ENCODE results near the gene GEN1.

GEN1 gene, protein sequence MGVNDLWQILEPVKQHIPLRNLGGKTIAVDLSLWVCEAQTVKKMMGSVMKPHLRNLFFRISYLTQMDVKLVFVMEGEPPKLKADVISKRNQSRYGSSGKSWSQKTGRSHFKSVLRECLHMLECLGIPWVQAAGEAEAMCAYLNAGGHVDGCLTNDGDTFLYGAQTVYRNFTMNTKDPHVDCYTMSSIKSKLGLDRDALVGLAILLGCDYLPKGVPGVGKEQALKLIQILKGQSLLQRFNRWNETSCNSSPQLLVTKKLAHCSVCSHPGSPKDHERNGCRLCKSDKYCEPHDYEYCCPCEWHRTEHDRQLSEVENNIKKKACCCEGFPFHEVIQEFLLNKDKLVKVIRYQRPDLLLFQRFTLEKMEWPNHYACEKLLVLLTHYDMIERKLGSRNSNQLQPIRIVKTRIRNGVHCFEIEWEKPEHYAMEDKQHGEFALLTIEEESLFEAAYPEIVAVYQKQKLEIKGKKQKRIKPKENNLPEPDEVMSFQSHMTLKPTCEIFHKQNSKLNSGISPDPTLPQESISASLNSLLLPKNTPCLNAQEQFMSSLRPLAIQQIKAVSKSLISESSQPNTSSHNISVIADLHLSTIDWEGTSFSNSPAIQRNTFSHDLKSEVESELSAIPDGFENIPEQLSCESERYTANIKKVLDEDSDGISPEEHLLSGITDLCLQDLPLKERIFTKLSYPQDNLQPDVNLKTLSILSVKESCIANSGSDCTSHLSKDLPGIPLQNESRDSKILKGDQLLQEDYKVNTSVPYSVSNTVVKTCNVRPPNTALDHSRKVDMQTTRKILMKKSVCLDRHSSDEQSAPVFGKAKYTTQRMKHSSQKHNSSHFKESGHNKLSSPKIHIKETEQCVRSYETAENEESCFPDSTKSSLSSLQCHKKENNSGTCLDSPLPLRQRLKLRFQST

DNA sequence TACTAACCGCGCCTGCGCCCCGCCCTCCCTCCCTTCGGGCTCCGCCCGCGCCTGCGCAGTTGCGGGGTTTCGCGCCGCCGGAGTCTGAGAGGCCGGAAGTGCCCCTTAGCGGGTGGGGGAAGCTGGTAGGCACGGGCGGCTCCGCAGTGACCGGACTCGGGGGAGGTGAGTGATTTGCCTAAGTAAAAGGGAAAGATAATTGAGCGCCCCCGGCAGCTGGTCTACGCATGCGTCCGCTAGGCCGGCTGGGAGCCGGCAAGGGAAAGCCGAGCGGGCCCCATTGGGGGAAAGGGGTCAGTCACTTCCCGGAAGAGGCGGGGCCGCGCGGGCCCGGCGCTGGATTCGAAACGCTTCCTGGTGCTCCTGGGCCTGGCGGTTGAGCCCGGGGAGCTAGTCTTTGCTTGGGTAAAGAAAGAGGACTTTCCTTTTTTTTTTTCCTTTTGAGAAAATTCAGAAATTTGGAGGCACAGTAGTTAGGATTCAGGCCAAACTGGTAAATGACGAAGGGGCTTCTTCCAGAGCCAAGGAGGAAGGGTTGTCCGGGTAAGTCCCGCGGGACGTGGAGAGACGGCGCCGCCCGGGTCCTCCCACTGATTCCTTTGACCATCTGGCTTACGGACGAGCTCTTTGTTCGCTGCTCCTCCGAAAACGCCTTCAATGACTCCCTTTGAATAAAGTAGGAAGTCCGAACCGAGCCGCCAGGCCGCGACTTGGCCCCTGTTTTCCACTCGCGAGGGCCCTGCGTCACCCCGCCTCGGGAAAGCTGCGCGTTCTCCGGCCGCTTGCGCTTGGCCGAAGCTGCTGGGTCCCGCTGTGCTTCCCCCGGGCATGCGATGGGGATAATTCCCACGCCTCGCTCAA, at the start of gene GEN1, which contains the start of gene SMC6:
Gene GEN1, plus strand, starts transcription at position 336 of the 861 bp plus-strand sequence. CDS start 5,806 bp downstream, outside the sequence.
Gene SMC6, minus strand, starts transcription at position 8 of the 861 bp plus-strand sequence. CDS start 7,864 bp downstream, outside the sequence.
- DNase-seq: peak; percentile 88

DNA sequence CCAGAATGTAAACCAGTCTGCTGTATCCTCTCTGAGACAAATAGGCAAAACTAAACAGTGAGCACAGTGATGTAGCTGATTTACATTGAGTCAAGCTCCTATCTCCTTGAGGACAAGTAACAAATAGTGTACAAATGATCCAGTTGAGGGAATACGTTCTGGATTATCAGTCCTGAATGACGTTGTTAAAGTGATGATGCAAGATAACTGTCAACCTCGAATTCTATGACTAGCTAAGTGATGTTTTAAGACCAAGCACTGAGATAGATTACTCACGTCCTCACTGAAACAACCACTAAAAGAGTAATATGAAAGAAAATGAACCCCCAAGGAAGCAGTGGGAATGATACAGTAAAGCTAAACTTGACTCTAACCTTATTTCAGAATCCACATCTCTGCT, 47.1 kb upstream of the GEN1 start:
- no peak for DNase-seq

DNA sequence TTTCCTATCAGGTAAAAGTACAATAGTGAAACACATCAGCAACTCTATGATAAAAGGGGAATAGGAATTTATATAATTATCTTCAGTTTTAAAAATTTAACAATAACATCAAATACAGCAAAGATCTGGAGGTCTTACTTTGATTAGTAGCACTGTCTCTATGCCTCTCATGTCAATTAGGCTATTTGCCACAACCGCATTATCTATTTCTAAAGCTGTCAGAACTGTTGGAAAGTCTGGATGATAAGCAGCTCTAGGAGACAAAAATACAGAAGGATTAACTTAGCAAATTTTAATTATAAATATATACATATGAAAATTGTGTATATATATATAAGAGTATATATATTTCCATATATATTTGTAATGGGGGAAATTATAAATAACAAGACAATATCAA, 45.4 kb upstream of the GEN1 start:
- no peak for DNase-seq

DNA sequence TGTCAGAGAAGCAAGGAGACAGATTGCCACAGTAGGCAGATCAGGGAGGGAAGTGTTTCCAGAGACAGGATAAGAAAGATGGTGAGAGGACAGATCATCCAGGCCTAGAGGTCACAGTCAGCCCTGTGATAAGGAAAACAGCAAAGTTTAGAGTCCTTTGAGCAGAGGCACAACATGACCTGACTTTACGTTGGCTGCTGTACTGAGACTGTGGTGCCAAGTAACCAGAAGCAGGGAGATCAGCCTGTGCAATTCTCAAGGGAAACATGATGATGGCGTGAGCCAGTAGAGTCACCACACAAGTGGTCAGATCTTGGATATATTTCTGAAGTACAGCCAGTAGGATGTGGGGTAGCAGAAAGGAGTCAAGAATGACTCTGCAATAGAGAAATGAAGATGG, 44.0 kb upstream of the GEN1 start:
- DNase-seq: no peak

DNA sequence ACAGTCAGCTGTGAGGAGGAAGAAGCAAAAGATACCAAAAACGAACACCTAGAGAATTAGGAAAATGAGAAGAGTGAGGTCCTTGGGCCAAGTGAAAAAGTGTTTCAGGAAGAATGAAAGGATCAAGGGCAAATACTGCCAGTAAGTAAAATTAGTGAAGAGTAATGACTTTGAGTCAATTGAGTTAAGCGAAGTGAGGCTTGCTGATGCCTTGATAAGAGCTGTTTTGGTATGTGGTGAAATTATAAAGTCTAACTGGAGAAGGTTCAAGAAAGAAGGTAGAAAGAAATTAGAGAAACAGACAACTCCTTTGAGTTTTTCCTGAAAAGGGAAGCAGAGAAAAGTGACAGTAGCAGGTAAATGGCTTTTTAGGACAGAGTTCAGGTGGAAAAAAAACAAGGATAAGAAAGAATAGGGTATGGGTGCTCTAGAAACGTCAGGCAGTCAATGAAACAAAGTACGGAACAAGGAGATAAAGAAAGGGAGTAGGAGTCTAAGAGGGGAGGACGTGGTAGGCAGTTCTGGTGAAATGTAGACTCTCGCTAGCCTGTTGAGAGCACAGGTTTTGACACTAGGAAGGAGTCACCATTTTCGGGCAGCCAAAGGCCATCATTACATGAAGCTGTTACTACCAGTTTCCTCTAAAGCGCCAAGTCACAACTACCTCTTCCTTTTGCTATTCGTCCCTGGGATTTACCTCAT, 43.2 kb upstream of the GEN1 start:
- no peak for DNase-seq

DNA sequence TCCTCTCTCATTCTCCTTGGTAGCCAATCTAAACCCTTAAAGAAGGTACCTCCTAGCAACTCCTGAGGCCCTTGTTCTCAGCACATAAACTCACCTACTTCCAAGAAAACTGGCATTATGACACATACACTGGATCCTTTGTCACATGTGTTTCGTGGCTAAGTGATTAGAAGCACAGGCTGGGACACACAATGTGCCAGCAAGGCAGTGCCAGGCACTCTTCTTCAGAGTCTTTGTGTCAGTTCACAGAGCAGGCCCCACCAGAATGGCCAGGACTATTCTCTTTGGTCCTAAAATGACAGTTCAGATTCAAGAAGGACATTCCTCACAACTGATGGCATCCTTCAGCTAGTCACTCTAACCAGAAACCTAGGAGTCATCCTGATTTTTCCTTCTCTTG, 40.6 kb upstream of the GEN1 start:
- DNase-seq: no peak

DNA sequence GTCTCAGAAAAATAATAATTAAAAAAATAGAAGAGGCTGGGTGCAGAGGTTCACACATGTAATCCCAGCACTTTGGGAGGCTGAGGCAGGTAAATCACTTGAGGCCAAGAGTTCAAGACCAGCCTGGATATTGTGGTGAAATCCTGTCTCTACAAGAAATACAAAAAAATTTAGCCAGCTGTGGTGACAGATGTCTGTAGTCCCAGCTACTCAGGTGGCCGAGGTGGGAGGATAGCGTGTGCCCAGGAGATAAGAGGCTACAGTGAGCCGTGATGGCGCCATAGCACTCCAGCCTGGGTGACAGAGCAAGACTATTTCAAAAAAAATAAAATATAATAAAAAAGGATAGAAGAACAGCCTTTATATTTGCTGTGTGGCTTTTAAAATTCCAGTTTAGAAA, 36.3 kb upstream of the GEN1 start:
- no peak for DNase-seq

DNA sequence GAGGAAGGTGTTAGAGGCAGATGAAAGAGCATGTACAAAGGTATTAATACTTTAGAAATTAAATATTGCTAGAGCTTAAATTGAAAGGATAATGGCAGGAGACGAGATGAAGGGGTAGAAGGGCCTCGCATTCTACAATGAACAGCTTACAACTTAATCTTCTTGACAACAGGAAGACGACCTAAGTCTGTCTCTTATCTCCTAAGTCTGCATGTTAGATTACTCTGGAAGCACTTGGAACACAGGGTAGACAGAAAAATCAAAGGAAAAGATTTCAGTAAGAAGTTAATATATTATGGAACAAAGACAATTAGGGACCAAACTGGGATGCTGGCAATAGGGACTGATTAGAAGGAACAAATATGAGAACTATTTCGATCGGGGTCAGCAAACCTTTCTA, 35.2 kb upstream of the GEN1 start:
- DNase-seq: no peak

DNA sequence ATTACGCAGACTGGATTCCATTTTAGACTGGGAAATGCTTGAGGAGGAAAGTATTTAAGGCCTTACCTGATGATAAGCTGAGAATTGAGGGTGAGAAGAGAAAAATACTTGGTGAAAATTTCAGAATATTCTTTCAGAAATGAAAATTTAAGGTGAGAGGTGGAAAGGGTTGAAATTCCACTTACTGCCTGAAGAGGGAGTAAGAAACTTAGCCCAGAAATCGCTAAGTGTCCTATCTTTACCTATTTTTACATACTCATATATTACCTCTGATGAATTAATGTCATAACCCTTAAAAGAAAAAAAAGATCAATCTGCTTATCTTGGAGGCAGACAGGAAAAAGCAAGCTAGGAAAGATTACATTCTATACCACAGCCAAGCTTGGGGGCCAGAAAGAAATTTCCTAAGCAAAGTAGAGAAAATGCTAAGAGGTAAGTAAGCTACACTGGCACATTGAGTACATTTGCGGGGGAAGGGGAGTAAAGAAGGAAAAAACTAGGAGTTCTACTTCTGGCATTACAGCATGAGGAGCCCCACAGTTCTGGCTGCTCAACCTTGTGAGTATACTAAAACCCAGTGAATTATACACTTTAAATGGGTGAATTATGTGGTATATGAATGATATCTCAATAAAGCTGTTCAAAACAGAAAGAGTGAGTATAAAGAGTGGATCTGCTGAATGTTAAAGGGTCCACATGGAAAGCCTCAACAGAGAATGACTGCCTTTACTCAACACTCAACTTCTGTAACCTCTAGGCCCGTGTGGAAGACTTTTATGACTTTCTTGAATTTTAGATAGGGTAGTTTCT, 34.2 kb upstream of the GEN1 start:
- no peak for DNase-seq

DNA sequence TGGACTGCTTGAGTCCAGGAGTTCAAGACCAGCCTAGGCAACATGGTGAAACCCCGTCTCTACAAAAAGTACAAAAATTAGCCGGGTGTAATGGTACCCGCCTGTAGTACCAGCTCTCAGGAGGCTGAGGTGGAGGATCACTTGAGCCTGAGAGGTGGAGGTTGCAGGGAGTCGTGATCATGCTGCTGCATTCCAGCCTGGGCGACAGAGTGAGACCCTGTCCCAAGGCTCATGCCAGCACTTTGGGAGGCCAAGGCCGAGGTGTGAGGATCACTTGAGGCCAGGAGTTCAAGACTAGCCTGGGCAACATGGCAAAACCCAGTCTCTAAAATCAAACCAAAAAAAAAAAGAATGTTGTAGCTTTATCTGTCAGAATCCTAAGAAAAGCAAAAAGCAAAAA, 25.7 kb upstream of the GEN1 start:
- DNase-seq: no peak

DNA sequence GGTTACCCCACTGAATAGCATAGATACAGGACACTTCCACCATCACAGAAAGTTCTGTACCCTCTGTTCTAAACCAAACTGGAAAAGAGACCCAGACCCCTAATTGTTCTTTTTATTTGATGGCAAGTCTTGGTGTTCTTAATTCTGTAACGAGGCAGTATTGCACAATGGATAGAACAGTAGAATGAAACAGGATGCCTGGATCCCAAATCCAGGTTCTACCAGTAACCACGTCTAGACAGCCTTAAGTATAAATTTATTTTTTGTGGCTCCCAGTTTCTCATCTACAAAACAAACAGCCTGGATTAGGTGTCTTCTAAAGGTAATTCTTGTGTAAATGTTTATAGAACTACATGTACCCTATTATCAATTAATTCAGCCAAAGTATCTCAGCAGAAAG, 24.1 kb upstream of the GEN1 start:
- no peak for DNase-seq

DNA sequence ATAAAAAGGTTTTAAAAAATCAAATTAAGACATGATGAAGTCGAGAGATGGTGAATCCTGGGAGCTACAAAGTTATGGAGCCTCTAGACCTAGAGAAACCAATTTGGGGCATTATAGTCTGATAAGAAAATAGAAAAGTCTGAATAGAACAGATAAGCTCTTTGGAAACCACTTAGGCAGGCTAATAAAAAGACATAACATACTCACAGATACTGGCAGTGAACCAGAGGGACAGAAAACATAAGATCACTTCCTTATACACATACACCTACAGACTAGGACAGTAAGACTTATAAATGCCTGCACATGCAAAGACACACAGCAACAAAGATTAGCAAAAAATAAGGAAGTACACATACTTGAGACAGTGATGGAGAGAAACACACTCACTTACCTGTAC, 20.3 kb upstream of the GEN1 start:
- no peak for DNase-seq

DNA sequence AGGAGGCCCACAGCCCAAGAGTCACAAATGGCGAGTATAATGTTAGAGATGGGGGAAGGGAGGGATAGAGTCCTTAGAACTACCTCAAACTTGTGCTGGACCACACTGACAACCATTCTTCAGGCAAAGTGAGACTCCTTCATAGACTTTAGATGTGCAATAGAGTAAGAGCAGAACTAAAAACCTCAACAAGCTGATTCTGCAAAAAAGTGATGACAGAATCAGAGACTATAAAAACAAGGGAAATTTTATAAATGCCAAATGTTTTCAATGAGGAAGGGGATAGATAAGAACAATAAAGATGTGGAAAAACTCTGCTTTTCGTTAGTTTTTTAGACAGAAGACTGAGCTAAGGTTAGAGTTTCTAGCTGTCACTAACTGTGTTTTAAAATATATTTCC, 18.1 kb upstream of the GEN1 start:
- no peak for DNase-seq

DNA sequence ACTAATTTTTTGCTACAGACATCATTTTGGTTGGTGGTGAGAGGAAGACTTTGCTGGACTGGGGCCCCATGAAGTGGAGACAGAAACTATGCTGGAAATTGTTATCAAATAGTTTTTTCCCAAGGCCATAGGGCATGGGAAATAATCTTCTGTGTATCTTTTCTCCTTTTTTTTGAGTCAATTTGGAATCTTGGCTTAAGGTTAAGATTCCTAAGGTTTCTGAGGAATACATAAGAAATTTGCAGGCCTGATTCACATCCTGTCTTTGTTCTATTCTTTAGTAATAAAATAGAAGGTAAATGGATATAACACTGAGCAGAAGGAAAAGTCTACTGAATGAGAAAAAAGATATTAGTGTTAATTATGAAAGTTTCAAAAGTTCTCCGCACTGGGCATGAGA, 16.9 kb upstream of the GEN1 start:
- no peak for DNase-seq

DNA sequence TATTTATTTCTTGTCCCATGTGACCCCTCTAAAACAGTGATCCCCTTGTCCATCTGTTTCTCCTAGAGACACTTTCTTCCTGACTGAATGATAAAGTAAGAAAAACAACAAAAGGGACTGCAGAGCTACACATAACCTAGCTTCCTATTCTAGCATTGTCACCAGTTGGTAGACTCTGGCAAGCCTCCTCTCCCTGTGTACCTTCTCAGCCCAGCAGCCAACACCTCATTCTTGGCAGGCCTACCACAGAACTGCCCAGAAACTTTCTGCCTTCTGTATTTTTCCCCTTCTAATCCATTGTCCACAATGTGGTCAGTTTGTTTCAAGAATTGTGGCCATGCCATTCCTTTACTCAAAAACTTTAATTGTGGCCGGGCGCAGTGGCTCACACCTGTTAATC, 13.7 kb upstream of the GEN1 start:
- no peak for DNase-seq

DNA sequence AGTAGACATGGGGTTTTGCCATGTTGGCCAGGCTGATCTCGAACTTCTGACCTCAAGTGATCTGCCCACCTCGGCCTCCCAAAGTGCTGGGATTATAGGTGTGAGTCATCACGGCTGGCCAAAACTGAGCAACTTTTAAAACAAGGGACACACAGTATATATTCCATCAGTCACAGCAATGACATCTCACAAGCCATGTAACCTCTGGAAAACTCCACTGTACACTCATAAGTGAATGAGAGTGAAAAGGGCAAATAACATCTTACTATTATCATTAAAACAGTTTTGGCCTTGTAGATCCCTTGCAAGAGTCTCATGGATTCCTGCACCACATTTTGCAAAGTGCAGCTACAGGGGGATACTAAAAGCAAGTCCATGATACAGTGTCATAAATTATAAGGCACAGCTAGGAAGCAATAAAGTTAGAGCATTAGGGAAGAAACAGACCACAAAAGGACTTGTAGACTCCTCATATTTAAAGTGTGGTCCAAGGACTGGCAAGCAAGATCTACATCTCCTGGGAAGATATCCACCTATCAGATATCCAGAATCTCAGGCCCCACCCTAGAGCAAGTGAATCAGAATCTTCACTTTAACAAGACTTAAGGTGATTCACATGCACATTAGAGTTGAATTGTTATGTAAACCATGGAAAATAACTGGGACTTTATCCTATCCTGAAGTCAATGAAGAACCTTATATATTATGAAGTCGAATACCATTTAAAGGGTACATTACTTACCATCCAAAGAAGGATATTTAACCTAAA, 6.1 kb upstream of the GEN1 start:
- DNase-seq: no peak

DNA sequence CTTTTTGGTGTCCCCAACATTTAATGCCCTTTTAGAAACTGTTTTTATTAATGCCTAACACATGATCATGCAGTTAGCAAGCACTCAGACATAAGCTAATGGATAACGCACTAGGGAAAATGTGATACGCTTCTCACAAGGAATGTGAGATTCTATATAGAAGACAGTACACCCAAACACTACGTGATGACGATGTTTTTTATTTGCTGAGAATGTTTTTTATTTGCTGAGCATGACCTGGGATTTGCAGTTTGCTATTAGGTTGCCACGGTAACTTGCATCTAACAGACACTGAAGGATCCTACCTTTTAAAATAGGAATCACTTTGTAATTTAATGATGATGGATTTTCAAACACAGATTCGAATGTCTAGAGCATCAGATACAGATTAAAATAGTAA, 5.2 kb upstream of the GEN1 start:
- DNase-seq: no peak

DNA sequence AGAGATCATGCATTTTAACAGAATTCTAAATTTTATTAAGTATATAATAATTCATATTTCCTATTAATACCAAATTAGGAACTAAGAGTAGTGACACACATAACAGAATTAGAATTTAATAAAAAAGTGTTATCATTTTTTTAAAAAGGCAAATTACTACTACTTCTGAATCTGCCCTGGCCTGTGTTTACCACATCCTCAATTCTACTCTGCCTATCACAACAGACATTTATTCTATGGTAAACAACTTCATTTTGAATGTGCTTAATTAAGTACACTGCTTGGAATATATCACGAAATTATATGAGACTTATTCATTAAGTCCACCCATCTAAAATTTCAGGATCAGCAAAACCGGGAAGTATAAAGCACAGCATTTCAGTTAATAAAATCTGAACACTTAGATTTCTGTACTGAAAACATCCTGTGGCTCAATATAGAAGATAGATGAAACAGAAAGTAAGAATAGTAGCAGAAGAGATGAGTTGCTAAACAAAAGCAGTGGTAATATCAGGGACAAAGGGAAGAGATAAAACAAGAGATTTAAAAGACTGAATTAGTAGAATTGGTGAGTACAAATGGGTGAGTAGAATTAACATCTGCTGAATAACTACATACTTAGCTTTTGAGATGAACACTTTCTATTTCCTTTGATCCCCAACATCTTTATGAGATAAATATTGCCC, 4.0 kb upstream of the GEN1 start:
- no peak for DNase-seq

DNA sequence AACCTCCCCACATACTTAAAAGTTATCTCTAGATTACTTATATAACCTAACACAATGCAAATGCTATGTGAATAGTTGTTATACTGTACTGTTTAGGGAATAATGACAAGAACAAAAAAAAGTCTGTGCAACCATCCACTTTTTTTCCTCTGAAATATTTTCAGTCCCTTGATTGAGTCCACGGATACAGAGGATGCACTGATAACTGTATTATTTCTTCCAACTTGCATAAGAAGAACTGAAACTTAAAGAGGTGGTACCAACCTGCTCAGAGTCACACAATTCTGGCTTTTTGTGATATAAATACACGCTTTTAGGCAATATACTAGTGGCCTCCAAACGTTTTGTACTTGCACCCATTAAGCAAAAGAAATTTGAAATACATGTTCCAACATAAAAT, 1.7 kb upstream of the GEN1 start:
- DNase-seq: no peak

All from NCI-H1417 treated with DMSO at 0.1 percent for 48 hours (cell line).